G401 (cell line): ENCODE measurements around the gene RPS18. TPM values are rescaled to one million over a fixed set of nuclear protein-coding genes. Genes with fewer than 3 reads are reported as not detected.

Source experiments
- DNase-seq: peaks from one replicate; pipeline ENCODE4 v3.0.0-alpha.2; 2015; ENCODE audit warnings: low spot score
- in situ Hi-C: cut with HindIII; loops from 2 replicates; pipeline ENCODE4 v1.10.0; 2016; ENCODE audit warnings: low sequenced_read_pairs, mixed read lengths
- total RNA-seq: library from RNA; depleted of rRNA; stranded (reverse); fragments of >200 nt; shearing (Covaris generic); gene quantifications from 2 replicates; pipeline ENCODE4 v1.2.3, GENCODE V29; 2014

The RPS18 gene
- total RNA-seq, 1 experiment from 2014 or later = 3,510 TPM

DNA sequence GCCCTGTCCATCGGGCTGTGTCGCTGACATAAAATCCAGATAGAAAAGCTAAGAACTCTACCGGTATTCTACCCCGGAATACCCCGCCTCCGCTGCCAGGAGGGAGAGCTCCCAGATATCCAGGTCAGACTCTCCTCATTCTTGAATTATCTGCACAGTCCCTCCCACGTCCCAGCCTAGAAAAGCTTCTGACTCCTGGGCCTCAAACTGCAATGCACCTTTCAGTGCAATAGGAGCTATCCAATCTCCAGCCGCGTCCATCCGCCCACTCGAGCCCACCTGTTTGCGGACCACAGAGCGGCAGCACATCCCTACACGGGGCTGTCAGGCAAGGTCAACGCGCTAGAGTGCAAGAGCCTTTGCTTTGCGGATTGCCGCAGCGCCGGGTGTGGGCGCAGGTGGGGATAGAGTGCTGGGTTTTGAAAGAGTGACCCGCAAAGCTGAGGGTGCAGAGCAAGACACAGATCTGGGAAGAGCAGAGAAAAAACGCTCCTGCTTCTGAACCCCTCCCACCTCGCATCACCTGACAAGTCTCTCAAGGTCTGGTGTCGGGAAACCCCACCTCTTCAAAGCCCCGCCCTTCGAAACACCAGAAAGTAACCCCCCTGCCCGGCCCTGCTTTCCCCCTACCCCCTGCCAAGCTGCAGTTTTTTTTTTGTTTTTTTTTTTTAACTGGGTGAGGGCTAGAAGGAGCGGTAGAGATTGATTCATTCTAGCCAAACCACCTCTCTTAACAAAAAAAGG, 40.7 kb downstream of the RPS18 start:
- DNase-seq = peak; percentile 96
- in situ Hi-C loops = no loop called here

DNA sequence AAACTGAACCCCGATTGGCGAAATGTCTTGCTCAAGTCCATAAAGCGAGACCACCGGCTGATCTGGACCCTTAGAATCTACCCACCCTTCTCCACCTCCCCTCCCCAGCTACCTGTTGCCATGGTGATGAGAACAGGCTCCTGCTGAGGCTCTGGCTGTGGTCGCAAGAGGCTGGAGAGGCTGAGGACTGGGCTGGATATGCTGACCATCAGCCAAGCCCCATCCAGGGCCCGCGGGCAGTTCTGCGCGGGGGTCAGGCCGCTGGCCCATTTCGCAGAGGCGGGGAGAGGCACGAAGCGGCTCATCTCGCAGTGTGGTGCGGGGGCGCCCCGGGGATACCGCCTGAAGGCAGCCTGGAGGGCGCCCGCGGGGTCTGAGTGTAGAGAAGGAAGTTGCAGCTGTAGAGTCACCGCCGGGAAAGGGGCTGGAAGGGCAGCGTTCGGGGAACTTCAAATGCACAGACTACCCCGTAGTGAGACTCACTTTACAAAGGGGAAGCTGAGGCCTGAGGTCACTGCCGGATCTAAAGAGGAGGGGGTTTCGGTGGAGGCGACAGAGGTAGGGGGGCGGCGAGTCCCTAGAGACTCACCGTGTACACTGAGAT, 41.3 kb downstream of the RPS18 start:
- in situ Hi-C loops = no loop called here
- peak; percentile 40 for DNase-seq

DNA sequence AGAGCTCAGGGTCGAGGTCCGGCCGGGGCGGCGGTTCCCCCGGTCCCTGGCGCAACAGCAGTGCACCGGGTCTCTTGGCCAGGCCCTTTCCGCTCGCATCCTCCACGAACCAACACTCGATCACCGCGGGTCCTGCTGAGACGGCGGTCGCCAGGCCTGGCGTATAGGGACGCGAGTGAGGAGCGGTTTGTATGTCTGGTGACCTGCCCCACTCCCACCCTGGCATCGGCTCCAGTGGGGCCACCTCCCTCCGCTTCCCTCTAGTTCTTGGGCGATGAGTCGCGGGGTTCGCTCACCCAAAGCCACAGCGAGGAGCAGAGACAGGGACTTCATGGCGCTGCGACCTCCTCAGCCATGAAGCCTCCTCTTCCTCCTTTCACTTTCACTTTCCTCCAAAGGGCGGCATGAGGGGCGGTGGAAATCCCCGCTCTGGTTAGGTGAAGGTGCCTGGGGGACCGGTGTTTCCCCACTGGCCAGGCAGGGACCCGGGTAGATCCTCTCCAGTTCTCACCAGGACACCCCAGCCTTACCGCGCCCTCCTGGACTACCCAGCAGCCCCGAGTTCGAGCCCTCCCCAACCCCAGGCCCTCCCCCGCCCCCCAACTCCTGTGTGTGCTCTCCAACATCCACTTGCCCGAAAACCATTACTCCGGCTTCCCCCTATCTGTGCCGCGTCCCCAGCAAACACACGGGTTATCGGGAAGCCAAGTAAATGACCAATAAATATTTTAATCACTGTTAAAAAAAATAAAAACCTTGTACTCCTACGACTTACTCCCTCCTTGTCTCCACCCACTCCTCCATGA, 42.0 kb downstream of the RPS18 start, which contains the start of gene TAPBP:
TAPBP (minus strand) TSS at position 370 of the 806 bp plus-strand sequence; CDS start at position 333, 37 bp downstream.
- in situ Hi-C loops = no loop called here
- DNase-seq = peak; percentile 61

DNA sequence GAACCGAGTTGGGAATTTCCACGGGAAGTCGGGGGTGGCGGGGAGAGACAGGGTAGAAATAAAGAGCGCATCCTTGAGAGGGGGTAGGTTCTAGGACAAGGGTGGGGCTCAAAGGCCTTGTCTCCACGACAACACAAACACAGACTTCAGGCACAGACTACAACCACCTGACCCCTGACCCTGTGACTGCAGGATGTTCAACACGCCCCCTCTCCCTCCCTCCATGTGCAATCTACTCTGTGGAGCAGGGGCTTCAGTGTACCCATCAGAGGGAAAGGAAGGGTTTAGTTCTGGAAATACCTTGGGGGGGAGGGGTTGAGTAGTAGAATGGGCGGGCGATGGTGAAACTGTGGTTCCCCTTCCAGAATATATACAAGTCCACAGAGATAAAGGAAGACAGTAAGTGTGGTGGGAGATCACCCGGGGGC, 42.7 kb downstream of the RPS18 start:
- peak; percentile 50 for DNase-seq
- in situ Hi-C loops = no loop called here

DNA sequence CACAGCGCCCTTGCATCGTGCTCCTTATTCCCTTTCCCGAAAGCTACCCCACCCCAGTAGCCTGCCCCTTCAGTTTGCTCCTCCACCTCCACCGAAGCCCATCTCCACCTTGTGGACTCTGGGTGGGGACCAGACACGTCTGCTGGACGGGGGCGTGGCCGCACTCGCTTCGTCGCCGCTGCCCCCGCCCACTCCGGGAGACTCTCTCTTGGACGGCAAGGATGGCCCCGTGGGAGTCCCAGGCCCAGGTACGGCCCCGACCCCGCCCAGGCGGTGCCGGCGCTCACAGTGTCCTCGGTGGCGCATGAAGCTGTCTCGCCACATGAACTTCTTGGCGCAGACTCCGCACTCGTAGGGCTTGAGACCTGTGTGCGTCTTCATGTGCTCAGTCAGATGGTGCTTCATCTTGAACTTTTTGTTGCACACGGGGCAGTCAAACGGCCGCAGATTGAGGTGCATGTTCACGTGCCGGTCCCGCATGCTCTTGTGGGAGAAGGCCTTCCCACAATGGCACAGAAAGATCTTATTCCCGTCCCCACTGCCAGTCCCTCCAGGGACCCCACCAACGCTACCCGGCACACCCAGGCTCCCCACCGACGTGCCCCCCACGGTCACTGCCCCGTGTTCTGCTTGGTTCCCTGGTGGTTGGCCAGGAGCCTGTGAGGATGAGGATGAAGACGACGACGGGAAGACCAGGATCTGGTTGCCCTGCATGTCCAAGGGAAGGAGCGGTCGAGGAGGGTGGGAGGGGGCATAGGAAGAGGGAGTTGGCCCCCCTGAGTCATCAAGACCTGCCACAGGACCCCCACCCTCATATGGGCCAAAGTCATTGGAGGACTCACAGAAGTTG, 43.3 kb downstream of the RPS18 start:
- in situ Hi-C loops = no loop called here
- no peak for DNase-seq

DNA sequence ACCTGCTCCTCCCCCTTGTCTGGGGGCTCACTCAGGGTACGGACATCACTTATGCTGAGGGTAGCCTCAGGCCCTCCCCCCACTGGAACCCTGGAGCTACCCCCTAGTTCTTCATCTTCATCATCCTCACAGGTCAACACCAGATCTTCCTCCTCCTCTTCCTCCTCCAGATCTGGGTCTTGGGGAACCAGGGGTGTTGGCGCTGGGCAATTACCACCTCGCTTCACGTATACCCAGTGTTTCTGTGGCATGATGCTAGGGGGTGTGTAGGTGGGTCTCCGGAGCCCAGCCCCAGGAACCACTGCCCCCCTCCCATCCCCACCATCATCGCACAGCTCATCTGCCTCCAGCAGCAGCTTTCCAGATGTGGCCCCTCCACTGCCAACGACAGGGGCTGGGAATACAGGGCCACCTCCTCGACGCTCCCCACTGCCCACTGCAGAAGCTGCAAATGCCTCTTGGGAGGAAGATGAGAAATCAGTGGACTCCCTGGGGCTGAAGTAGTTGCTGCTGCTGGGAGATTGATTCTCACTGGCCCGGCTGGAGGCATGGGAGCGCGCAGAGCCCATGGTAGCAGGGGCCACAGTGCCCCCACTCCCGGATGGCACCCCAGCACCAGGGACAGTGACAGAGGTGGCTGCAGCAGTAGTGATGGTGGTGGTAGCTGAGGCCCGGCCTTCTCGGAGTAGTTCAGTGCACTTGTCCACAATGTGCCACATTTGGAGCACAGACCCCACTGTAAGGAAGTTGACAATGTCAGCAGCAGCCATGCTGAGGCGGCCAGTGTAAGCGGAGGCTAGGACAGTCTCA, 44.1 kb downstream of the RPS18 start:
- no peak for DNase-seq
- in situ Hi-C loops = no loop called here

DNA sequence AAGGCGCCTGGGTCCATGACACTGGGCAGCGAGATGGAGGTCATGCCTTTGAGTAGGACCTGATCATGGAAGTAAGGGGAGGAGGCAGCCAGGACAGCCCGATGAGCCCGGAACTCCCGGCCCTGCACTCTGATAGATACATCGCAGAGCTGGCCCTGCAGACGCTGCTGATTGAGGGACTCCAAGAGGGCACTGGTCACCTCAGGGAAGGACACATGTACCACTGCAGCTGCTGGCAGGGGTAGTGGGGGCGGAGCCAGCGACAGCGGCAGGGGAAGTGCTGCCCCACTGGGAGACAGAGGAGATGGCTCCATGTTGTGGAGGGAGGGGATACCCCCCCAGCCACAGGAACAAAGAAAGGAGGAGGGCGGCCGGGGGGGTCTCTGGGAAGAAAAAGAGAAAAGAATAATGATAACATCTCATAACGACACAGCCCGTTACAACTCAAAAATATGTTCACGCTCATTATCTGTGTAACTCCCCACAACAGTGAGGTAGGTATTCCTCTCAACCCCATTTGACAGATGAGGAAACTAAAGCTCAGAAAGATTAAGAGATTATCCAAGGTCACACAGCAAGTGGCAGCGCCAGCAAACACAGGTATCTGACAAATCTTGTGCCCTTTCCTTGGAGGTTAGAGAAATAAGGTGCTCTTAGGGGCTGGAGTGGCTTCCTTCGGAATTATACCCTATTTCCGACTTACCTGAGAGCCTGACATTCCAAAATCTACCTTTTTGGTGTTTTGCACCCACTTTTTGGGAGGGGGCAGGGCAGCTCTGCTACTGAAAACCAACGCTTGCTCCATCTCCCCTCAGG, 44.9 kb downstream of the RPS18 start:
- in situ Hi-C loops = no loop called here
- peak; percentile 19 for DNase-seq

DNA sequence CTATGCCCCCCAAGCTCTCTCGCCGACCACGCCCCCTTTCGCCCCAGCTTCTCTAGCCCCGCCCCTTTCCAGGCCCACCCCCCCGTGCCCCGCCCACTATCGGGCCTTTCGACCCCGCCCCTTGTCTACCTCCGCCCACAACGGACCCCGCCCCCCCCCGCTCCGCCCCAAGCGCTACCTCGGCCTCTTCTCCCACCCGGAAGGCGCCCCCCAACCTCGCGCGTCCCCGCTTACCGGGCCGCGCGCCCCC, 45.5 kb downstream of the RPS18 start:
- no peak for DNase-seq
- in situ Hi-C loops = no loop called here

DNA sequence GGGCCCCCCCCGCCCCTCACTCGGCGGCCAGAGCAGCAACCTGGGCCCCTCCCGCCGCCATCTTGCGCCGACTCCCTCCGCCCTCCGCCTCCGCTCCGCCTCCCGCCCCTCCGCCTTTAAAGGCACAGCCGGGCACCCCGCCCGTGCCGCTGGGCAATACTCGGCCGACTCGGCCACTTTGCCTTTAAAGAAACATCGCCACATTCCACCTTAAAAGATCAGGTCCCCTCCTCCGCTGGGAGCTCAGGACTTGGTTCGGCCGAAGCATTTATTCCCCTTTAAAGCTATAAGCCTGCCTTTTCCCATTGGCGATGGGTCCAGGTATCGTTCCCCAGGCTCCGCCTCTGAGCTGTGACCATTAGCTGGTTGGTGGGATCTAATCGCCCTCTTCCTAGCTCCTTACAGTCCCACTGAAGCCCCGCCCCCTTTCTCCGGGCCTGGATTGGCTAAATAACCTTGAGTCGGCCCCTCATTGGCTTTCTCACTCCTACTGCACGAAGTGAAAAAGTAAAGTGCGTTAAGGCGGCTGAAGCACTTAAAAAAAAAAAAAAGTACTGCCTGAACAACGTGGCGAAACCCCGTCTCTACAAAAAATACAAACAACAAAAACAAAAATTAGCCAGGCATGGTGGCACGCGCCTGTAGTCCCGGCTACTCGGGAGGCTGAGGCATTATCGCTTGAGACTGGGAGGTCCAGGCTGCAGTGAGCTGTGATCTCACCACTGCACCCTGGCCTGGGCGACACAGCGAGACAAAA, 46.0 kb downstream of the RPS18 start, which contains the start of gene ZBTB22:
ZBTB22 (minus strand) TSS at position 76 of the 757 bp plus-strand sequence. CDS start 828 bp downstream, outside the sequence.
- in situ Hi-C loops = no loop called here
- DNase-seq = peak; percentile 100

DNA sequence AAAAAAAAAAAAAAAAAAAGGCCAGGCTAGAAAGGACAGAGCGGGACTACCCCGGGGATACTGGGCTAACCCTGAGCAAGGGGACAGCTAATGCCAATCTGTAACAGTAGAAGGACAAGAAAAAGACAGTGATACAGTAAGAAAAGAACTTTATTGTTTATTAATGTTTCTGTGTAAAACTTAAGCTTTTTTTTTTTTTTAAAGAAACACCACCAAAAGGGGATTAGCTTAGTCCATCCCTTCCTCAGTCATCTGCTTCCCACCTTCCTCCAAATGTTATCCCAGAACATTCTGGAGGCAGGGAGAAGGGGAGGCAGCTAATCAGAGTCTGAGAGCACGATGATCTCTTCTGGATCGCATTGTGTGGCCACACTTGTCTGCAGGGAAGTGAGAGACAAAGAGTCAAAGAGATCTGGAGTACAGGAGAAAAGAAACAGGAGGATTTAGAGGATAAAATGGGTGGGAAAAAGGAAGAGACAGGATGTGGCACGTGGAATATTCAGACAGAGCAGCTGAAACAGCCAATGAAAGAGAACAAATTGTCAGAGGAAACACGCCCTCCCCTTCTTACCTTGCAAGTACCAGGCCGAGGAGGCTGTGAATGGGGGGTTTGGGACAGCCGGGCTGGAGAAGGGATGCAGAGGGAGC, 46.7 kb downstream of the RPS18 start:
- in situ Hi-C loops = no loop called here
- no peak for DNase-seq

DNA sequence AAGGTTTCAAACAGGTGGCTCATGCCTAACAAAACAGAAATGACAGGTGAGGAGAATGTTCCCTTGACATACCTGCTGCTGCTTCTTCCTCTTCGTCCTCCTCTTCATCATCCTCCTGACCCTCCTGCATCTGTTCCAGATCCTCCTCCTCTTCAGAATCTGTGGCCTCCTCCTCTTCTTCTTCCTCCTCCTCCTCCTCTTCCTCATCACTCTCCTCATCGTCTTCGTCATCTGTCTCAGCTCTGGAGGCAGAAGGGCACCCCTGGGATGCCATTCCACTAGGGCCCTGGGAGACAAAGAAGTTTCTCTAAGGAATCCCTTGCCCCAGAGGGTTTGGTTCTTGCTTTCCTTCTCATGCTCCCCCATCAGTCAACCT, 48.1 kb downstream of the RPS18 start:
- DNase-seq = no peak
- in situ Hi-C loops = no loop called here

DNA sequence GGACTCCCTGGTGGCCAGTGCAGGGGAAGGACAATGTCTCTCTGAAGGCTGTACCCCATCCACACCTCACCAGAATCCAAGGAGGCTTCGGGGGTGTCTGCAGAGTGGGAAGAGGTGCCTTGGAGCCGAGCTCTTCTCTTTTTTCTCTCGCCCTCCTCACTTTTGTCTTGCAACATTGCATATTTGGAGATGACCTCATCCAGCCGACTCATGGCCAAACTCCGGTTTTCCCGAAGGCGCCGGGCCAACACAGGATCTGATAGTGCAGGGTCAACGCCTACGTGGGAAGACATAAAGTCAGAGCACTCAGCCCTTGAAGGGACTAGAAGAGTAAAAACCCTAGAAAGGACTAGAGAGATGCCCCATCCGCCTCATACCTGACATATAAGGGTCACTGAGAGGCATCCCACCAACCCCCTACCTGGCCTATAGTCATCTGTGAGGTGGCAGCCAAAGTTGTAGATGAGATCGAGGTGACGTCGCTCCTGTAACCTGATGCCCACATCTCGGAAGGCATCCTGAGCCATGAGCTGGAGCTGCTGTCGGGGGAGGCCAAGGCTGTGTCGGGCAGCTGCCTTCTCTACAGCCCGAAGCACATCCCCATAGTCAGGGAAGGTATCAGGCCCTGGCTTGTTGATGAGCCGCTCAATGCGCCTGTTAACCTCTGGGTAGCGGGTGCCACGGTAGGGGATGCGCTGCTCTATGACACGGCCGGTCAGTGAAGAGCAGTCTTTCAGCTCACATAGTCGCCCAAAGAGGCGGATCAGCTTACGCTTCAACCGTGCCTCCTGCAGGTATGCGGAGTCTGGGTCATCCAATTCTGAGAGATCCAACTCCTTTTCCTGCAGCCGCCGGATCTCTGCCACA, 48.7 kb downstream of the RPS18 start:
- DNase-seq = no peak
- in situ Hi-C loops = no loop called here

DNA sequence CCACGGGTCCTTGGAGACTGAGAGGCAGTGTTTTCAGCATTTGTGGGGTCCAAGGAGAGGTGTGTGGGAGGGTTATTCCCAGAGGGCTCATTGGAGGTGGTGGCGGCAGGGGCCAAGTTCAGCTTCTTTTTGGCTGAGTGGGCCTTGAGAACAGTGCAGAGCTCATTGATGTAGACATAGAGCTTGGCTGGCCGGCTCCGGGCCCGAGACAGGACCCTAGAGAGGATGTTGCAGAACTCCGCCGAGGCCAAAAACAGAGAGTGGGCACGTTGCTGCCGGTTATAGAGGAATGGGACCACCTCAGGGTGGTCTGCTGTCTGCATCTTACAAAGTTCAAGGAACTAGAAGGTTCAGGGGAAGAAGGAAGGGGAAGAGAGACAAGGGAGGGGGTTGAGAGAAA, 49.4 kb downstream of the RPS18 start:
- no peak for DNase-seq
- in situ Hi-C loops = no loop called here

DNA sequence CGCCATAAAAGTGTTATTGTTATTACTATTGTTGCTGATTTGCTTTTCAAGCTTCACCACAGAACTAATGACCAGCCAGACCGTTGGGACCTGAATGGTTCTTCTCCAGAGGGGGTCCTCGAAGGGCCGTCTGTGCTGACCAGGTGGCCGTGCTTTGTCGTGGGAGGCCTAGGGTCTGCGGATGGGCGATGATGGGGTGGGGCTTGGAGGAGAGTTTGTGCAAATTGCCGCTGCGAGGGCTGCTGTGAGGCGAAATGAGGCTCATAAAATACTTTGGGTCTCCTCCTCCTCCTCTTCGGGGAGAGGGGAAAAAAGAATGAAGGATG, 51.7 kb downstream of the RPS18 start:
- in situ Hi-C loops = no loop called here
- DNase-seq = no peak

DNA sequence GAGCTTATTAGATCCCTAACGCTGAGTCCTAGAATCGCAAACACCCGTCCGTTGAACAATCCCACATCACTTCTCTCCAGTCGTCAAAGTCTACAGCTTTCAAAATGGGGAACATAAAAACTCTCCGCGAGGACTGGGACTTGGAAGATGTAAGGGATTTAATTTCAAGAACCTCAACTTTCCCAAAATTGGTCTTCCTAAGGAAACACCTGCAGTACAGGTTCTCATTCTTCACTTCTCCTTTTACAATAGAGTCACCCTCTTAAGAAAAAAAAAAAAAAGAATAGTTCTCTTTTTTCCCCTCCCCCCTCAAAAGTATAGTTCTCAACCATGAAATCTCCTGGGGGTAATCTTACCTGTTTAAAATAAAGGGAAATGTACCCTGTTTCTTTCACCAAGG, 52.2 kb downstream of the RPS18 start:
- in situ Hi-C loops = no loop called here
- no peak for DNase-seq
